Activated T-helper 9 cell treated with anti-CD3 and anti-CD28 coated beads, Interleukin-2, amount 50 U/mL, for 16 hours (primary cell): ENCODE results near the gene MAGOHB.
"Not testable (repeated sequence)": the region's sequence is repeated elsewhere in the genome, so short reads cannot be mapped to it uniquely, and the experiment has no call there.

Source experiments
- DNase-seq: peaks from one replicate; pipeline ENCODE4 v3.0.0-alpha.2; 2020; ENCODE audit warnings: low read depth

MAGOHB gene

GRCh38 chr12:10612110-10612509 lies 1.3 kb downstream of the MAGOHB start:
- DNase-seq: no peak

- not testable (repeated sequence) for DNase-seq
These were observed 2.2 kb downstream of the MAGOHB start for GRCh38 chr12:10611258-10611657.

- DNase-seq: no peak
These were observed 3.2 kb downstream of the MAGOHB start for GRCh38 chr12:10610188-10610587.

- DNase-seq: no peak
These were observed 5.4 kb downstream of the MAGOHB start for GRCh38 chr12:10607885-10608458.

- no peak for DNase-seq
These were observed 11.5 kb downstream of the MAGOHB start for GRCh38 chr12:10601860-10602259.

GRCh38 chr12:10600988-10601387 lies 12.4 kb downstream of the MAGOHB start:
- DNase-seq: no peak

- no peak for DNase-seq
These were observed 17.5 kb downstream of the MAGOHB start for GRCh38 chr12:10595881-10596280.

- DNase-seq: no peak
These were observed 22.4 kb downstream of the MAGOHB start for GRCh38 chr12:10590966-10591365.

- no peak for DNase-seq
These were observed 29.0 kb downstream of the MAGOHB start for GRCh38 chr12:10584415-10584814.

GRCh38 chr12:10582704-10583103 lies 30.7 kb downstream of the MAGOHB start:
- no peak for DNase-seq

- not testable (repeated sequence) for DNase-seq
These were observed 31.3 kb downstream of the MAGOHB start for GRCh38 chr12:10582133-10582532.

- no peak for DNase-seq
These were observed 39.1 kb downstream of the MAGOHB start for GRCh38 chr12:10574307-10574706.

GRCh38 chr12:10572021-10572490 lies 41.4 kb downstream of the MAGOHB start:
- not testable (repeated sequence) for DNase-seq

GRCh38 chr12:10571141-10571540 lies 42.3 kb downstream of the MAGOHB start:
- no peak for DNase-seq

- no peak for DNase-seq
These were observed 45.6 kb downstream of the MAGOHB start for GRCh38 chr12:10567813-10568212.

GRCh38 chr12:10563966-10564365 lies 49.4 kb downstream of the MAGOHB start:
- DNase-seq: no peak

- no peak for DNase-seq
These were observed 50.4 kb downstream of the MAGOHB start for GRCh38 chr12:10563002-10563401.

- DNase-seq: no peak
These were observed 51.0 kb downstream of the MAGOHB start for GRCh38 chr12:10562306-10562933.

GRCh38 chr12:10559244-10559643 lies 54.2 kb downstream of the MAGOHB start:
- no peak for DNase-seq

- DNase-seq: no peak
These were observed 54.6 kb downstream of the MAGOHB start for GRCh38 chr12:10558789-10559188.

- no peak for DNase-seq
These were observed 55.1 kb downstream of the MAGOHB start for GRCh38 chr12:10558301-10558700.

GRCh38 chr12:10557766-10558165 lies 55.6 kb downstream of the MAGOHB start:
- DNase-seq: no peak

- no peak for DNase-seq
These were observed 56.1 kb downstream of the MAGOHB start for GRCh38 chr12:10557329-10557728.
